Gastrocnemius medialis (tissue), 4 donors: Measurements from ENCODE around the gene C10orf105.

Experiments used
- POLR2A ChIP-seq, 2 donors: fragments of 450-650 bp; IDR thresholded peaks; one replicate each; pipeline ENCODE4 v1.6.1; 2017; ENCODE audit warnings: antibody characterized with exemption in 2 of 2, mild to moderate bottlenecking in 2 of 2, moderate library complexity in 2 of 2
- TF ChIP-seq, protein P1 (sequence below), 5 experiments: fragments of 450-650 bp in 3 of 5; fragments of 200-600 bp in 2 of 5; sonication (generic) in 2 of 5; IDR thresholded peaks in 4 of 5; conservative IDR thresholded peaks in 1 of 5; 1 replicate in 4 of 5; 2 replicates in 1 of 5; pipeline ENCODE4 v1.5.1; 2016 to 2019; ENCODE audit warnings: antibody characterized with exemption in 5 of 5, mild to moderate bottlenecking in 3 of 5, moderate library complexity in 3 of 5

DNA sequence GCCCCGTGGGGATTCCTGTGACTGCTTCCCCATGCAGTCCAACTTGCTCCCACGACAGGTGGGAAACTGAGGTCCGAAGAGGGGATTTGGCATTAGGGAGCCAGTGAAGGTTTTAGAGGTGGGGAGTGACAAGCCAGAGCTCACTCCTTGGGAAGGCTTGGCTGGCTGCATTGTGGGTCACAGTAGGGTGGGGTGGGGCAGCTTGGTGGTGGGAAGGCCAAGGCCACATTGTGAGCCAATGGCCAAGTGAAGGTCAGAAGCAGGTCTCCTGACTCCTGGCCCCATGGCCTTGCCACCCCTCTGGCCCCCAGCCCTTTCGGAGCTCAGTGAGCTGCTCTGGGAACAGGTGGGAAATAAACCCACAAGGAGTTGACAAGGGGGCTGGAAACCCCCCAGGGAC is 2.5 kb downstream of the C10orf105 start:
- TF ChIP-seq, protein P1, sequence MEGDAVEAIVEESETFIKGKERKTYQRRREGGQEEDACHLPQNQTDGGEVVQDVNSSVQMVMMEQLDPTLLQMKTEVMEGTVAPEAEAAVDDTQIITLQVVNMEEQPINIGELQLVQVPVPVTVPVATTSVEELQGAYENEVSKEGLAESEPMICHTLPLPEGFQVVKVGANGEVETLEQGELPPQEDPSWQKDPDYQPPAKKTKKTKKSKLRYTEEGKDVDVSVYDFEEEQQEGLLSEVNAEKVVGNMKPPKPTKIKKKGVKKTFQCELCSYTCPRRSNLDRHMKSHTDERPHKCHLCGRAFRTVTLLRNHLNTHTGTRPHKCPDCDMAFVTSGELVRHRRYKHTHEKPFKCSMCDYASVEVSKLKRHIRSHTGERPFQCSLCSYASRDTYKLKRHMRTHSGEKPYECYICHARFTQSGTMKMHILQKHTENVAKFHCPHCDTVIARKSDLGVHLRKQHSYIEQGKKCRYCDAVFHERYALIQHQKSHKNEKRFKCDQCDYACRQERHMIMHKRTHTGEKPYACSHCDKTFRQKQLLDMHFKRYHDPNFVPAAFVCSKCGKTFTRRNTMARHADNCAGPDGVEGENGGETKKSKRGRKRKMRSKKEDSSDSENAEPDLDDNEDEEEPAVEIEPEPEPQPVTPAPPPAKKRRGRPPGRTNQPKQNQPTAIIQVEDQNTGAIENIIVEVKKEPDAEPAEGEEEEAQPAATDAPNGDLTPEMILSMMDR (IDR thresholded peaks at IDR 0.05 in 4 of 5, conservative IDR thresholded peaks at IDR 0.05 in 1 of 5) = no peak
- TF ChIP-seq POLR2A (IDR thresholded peaks at IDR 0.05) = no peak
